VCaP (cell line): ENCODE results near the gene THG1L.
A peak's percentile ranks its signal among the peaks of the same experiment; 100 is the strongest.
"Not testable (repeated sequence)": the region's sequence is repeated elsewhere in the genome, so short reads cannot be mapped to it uniquely, and the experiment has no call there.

Source experiments
- H3K27ac ChIP-seq: fragments of 450-650 bp; 2 replicates; pipeline ENCODE4 v1.5.1; 2017
- TF ChIP-seq, protein P1 (sequence below): fragments of 450-650 bp; conservative IDR thresholded peaks from 2 replicates; pipeline ENCODE4 v1.5.1; 2017; ENCODE audit warnings: mild to moderate bottlenecking, moderate library complexity

THG1L gene

DNA sequence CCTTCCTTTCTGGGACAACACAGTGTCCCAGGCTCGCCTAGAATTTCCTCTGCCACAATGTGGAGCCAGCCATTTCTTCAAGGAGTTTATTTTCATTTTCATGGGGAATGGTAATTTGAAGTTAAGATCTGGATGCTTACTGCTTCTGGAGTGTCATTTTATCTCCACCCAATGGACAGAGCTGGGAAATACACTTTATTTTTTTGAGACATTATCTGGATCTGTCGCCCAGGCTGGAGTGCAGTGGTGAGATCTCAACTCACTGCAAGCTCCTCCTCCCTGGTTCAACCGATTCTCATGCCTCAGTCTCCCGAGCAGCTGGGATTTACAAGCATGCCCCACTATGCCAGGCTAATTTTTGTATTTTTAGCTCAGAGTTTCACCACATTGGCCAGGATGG is 12.7 kb upstream of the THG1L start:
- peak overlapping the region; percentile 35; the same call in 1 of the 2 replicates for H3K27ac ChIP-seq
- TF ChIP-seq, protein P1, sequence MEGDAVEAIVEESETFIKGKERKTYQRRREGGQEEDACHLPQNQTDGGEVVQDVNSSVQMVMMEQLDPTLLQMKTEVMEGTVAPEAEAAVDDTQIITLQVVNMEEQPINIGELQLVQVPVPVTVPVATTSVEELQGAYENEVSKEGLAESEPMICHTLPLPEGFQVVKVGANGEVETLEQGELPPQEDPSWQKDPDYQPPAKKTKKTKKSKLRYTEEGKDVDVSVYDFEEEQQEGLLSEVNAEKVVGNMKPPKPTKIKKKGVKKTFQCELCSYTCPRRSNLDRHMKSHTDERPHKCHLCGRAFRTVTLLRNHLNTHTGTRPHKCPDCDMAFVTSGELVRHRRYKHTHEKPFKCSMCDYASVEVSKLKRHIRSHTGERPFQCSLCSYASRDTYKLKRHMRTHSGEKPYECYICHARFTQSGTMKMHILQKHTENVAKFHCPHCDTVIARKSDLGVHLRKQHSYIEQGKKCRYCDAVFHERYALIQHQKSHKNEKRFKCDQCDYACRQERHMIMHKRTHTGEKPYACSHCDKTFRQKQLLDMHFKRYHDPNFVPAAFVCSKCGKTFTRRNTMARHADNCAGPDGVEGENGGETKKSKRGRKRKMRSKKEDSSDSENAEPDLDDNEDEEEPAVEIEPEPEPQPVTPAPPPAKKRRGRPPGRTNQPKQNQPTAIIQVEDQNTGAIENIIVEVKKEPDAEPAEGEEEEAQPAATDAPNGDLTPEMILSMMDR, result peak; percentile 86

DNA sequence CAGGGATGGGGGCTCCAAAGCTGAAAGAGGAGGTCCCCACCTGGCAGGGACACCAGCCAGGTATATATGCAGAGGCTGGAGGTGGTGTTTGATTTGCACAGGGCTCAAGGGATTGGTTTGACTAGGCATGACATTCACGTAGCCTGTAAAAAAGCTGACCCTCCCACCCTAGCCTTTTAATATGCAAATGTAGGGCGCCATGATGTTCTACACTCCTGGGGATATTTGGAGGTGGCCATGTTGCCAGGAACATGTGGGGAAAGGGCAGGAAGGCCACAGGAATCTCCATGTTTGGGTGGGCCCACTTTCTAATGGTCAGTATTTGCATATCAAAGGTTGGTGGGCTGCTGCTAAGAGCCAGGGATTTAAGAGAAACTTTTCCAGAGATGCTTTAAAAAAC is 12.0 kb upstream of the THG1L start:
- TF ChIP-seq, protein P1, result no peak
- no peak overlapping the region; the same call in 1 of the 2 replicates for H3K27ac ChIP-seq

DNA sequence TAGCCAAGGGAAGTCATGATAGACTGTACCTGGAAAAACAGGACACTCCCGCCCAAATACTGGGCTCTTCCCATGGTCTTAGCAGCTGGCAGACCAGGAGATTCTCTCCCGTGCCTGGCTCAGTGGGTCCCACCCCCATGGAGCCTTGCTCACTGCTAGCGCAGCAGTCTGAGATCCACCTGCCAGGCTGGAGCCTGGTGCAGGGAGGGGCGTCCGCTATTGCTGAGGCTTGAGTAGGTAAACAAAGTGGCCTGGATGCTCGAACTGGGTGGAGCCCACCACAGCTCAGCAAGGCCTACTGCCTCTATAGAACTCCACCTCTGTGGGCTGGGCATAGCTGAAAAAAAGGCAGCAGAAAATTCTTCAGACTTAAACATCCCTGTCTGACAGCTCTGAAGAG is 10.1 kb upstream of the THG1L start:
- TF ChIP-seq, protein P1, result no peak

DNA sequence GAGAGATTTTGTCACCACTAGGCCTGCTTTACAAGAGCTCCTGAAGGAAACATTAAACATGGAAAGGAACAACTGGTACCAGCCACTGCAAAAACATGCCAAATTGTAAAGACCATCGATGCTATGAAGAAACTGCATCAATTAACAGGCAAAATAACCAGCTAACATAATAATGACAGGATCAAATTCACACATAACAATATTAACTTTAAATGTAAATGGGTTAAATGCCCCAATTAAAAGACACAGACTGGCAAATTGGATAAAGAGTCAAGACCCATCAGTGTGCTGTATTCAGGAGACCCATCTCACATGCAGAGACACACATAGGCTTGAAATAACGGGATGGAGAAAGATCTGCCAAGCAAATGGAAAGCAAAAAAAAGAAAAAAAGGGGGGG is 8.3 kb upstream of the THG1L start:
- not testable (repeated sequence) for H3K27ac ChIP-seq

More for the DNA sequence above, 10.1 kb upstream of the THG1L start:
- H3K27ac ChIP-seq, result peak overlapping the region; percentile 23; the same call in 1 of the 2 replicates

DNA sequence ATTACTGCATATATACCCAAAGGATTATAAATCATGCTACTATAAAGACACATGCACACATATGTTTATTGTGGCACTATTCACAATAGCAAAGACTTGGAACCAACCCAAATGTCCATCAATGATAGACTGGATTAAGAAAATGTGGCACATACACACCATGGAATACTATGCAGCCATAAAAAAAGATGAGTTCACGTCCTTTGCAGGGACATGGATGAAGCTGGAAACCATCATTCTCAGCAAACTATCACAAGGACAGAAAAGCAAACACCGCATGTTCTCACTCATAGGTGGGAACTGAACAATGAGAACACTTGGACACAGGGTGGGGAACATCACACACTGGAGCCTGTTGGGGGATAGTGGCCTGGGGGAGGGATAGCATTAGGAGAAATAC is 4.6 kb upstream of the THG1L start:
- H3K27ac ChIP-seq, result not testable (repeated sequence)

DNA sequence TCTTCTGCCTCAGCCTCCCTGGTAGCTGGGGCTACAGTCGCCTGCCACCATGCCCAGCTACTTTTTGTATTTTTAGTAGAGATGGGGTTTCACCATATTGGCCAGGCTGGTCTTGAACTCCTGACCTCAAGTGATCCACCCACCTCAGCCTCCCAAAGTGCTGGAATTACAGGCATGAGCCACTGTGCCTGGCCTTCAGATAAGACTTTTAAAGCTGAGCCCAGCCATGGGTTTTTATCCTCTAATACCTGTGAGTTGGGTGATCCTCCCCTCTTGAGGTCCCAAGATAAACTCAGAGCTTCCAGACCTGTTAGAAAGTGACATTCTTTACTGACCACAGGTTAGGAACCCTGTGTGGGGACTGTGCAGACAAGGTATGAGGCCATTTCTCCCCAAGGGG is 3.4 kb upstream of the THG1L start:
- H3K27ac ChIP-seq, result not testable (repeated sequence)

DNA sequence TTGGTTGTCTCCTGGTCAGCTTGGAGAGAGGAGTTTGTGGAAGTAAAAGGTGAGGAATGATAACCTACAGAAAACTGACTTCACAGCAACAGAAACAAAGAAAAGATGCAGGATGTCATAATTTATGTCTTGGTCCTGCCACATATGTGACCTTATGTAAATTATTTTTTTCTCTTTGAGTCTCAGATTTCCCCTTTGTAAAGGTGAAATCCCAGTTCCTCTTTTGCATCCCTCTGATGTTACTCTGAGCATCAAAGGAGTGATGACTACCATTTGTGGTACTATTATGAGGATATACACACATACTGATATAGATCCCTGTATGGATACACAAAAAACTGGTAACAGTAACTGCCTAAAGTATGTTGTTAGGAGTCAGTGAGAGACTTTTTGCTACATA is 1.4 kb upstream of the THG1L start:
- TF ChIP-seq, protein P1, result no peak
- no peak overlapping the region for H3K27ac ChIP-seq

DNA sequence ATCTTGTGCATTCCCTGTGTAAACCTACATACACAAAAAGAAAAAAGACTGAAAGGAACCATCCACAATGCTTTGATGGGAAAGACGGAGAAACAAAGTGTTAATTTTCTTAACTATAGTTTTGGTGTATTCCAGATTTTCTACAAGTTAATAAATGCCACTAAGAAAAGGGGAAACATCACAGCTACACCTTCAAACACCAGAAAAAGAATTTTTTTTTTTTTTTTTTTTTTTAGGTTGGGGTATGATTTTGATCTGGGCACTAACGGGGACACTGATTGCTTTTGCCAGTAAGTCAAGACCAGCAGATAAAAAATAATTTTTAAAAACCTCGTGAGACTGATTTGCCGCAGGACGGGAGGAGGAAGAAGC is 334 bp upstream of the THG1L start:
- TF ChIP-seq, protein P1, result no peak
- H3K27ac ChIP-seq, result peak overlapping the region; percentile 79

DNA sequence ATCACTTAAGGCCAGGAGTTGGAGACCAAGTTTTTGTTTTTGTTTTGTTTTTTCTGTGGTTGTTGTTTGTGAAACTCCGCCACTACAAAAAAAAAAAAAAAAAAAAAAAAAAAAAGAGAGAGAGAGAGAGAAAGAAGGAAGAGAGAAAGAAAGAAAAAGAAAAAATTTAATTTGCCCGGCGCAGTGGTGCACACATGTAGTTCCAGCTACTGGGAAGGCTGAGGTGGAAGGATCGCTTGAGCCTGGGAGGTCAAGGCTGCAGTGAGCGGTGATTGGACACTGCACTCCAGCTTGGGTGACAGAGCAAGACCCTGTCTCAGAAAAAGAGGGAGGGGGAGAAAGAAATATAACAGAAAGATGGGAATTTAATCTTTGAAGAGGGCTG is 902 bp downstream of the THG1L start:
- H3K27ac ChIP-seq, result peak overlapping the region; percentile 79
- TF ChIP-seq, protein P1, result no peak
